IPS-18a (cell line): Measurements from ENCODE around the gene YES1.
"Not testable (repeated sequence)": the region's sequence is repeated elsewhere in the genome, so short reads cannot be mapped to it uniquely, and the experiment has no call there.

Experiments used
- H3K27ac ChIP-seq: one replicate; pipeline ENCODE4 v1.5.1; 2013; ENCODE audit warnings: low read length
- H3K27me3 ChIP-seq: one replicate; pipeline ENCODE4 v1.6.1; 2013; ENCODE audit warnings: mild to moderate bottlenecking, low read length; ENCODE audit not compliant: control insufficient read depth, insufficient read depth
- H3K36me3 ChIP-seq: one replicate; pipeline ENCODE4 v1.6.1; 2013; ENCODE audit warnings: low read depth, low read length; ENCODE audit not compliant: control insufficient read depth
- H3K4me1 ChIP-seq: one replicate; pipeline ENCODE4 v1.6.1; 2013; ENCODE audit warnings: low read depth, low read length; ENCODE audit not compliant: control insufficient read depth
- H3K4me3 ChIP-seq: one replicate; pipeline ENCODE4 v1.5.1; 2013; ENCODE audit warnings: low read length
- H3K9ac ChIP-seq: one replicate; pipeline ENCODE4 v1.6.1; 2013; ENCODE audit warnings: mild to moderate bottlenecking, low read length, moderate library complexity
- H3K9me3 ChIP-seq: one replicate; pipeline ENCODE4 v1.6.1; 2013; ENCODE audit warnings: low read depth, low read length; ENCODE audit not compliant: control insufficient read depth

Gene YES1

DNA sequence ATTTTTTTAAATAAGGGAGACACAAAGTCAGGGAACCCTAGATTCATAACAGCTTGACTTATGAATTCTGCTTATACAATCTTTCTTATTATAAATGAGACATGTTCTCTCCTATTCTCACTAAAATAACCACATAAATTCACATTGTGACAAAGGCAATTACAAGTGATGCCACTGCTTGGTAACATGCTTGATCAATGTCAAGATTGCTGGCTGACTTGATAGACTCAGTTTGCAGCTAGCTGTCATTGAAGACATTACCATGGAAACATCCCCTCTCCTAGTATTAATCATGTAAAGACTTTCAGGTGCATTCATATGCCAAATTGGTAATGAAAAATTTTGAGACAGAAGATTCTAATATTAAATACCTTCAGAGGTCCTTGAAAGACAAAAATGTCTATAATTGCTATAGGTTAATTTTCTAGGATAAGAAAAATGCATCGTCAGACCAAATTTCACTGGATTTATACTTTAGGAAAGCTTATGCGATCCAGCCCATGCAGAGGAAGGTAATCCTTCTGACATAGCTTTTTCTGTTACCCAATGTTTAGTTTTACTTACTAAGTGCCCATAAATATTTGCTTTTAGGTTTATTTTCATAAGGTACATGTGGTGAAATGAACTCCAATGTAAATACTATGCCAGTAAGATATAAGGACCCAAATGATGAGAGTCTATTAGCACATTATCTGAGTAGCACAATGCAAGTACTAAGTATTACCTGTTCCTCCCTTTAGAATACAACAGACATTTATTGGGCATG, 67.0 kb downstream of the YES1 start:
- Histone ChIP-seq H3K36me3 (peaks cover 46% of the 10 kb centered on the region), H3K4me1 (no peaks in the 10 kb centered on the region), H3K27ac (no peak overlapping the region), H3K4me3 (no peak overlapping the region), H3K9me3 (no peaks in the 10 kb centered on the region), H3K27me3 (no peaks in the 10 kb centered on the region), H3K9ac (no peak overlapping the region)

- Histone ChIP-seq H3K4me3 (no peak overlapping the region), H3K27ac (no peak overlapping the region), H3K4me1 (no peaks in the 10 kb centered on the region), H3K9ac (no peak overlapping the region), H3K27me3 (no peaks in the 10 kb centered on the region), H3K36me3 (peaks cover 53% of the 10 kb centered on the region), H3K9me3 (no peaks in the 10 kb centered on the region)
Observed at GRCh38 chr18:741931-742512, 70.0 kb downstream of the YES1 start.

DNA sequence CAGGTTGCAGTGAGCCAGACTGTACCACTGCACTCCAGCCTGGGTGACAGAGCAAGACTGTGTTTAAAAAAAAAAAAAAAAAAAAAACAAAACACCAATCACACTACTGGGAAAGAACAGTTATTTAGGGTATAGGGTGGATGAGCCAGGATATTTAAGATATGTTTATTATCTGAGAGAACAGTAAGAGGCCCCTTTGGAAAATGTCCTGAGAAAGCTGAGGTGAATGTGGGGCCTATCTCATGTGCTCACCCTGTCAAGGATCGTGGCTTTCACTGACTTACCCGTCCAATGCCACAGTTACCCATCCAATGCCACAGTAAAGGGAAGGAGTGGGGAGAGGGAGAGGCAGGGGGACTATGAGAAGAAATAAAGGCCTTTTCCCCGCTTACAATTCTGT, 79.7 kb downstream of the YES1 start:
- Histone ChIP-seq H3K27ac (no peak overlapping the region), H3K4me3 (no peak overlapping the region), H3K9me3 (no peaks in the 10 kb centered on the region), H3K36me3 (peaks cover 26% of the 10 kb centered on the region), H3K9ac (no peak overlapping the region), H3K4me1 (no peaks in the 10 kb centered on the region), H3K27me3 (no peaks in the 10 kb centered on the region)

DNA sequence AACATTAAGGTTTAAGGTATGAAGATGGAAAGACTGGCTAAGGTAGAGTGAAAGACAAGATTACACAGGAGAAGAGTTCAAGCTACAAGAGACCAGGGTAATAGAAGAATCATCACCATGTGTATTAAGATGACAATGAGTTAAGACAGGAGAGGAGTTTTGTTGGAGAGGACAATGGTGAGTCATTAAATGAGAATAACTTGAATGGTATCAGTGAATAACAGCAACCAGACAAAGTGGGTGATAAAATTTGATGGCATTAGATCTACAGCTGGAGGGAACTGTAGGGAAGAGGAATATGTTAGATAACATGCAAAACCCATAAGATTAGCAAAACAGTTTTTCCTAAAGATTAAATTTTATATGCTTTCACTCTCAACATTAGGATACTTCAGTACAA, 80.9 kb downstream of the YES1 start:
- Histone ChIP-seq H3K9me3 (no peaks in the 10 kb centered on the region), H3K36me3 (peaks cover 15% of the 10 kb centered on the region), H3K4me3 (no peak overlapping the region), H3K4me1 (no peaks in the 10 kb centered on the region), H3K9ac (no peak overlapping the region), H3K27me3 (no peaks in the 10 kb centered on the region), H3K27ac (no peak overlapping the region)

DNA sequence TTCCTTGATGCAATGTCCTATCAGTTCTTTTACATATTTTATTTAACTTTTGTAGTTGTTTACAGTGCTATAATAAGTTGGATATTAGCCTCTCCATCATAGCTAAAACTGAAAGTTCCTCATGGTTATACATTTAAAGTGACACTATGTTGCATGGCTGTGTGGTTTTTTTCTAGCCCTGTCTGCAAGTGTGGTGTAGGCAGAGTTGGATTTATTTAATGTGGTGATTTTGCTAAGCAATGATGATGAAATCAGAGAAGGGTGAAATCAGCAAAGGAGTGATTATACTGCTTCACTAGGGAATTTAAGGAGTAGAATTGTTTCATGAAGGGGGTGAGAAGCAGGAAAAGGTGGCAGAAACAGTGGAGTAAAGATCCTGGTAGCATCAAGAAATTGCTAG, 81.3 kb downstream of the YES1 start:
- H3K36me3 ChIP-seq, result peaks cover 10% of the 10 kb centered on the region

GRCh38 chr18:730120-730519, 81.9 kb downstream of the YES1 start:
- H3K36me3 ChIP-seq, result not testable (repeated sequence)

More for the DNA sequence above, 81.3 kb downstream of the YES1 start:
- Histone ChIP-seq H3K9me3 (no peaks in the 10 kb centered on the region), H3K27me3 (no peaks in the 10 kb centered on the region), H3K9ac (no peak overlapping the region), H3K4me3 (no peak overlapping the region), H3K4me1 (no peaks in the 10 kb centered on the region), H3K27ac (no peak overlapping the region)

GRCh38 chr18:725646-726045, 86.4 kb downstream of the YES1 start:
- Histone ChIP-seq H3K27ac (no peak overlapping the region), H3K4me3 (no peak overlapping the region), H3K36me3 (peaks cover 9% of the 10 kb centered on the region), H3K27me3 (no peaks in the 10 kb centered on the region), H3K4me1 (no peaks in the 10 kb centered on the region), H3K9ac (no peak overlapping the region), H3K9me3 (no peaks in the 10 kb centered on the region)

More at GRCh38 chr18:730120-730519, 81.9 kb downstream of the YES1 start:
- H3K27me3 ChIP-seq, H3K9ac ChIP-seq, H3K27ac ChIP-seq, H3K9me3 ChIP-seq, H3K4me3 ChIP-seq, H3K4me1 ChIP-seq: not testable (repeated sequence)

DNA sequence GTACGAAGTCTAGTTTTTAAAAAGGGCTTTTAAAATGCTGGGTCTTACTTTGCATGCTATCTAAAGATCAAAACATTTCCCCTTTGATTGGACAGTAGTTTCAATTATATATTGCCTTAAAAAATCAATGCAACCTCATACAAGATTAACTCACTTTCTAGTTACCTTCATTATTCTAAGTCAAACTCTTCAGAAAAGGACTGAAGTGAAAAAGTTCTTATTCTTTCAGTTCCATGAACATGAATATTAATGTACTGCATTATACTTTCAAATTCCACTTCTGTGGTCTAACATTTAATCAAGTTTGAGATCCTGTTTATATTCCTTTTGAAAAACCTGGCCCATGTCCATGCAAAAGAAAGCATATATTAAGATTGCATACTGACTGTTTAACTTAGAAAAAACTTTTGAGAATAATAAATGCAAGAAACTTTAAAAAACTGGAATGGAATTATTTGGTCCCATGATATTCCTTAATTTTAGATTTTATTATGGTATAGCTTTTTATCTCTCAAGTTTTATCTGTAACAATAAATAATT, 88.4 kb downstream of the YES1 start:
- Histone ChIP-seq H3K27me3 (no peaks in the 10 kb centered on the region), H3K4me3 (no peak overlapping the region), H3K36me3 (peaks cover 9% of the 10 kb centered on the region), H3K9ac (no peak overlapping the region), H3K9me3 (no peaks in the 10 kb centered on the region), H3K4me1 (no peaks in the 10 kb centered on the region), H3K27ac (no peak overlapping the region)

GRCh38 chr18:717003-717402, 95.0 kb downstream of the YES1 start:
- H3K27ac ChIP-seq, result no peak overlapping the region
- no peaks in the 10 kb centered on the region for H3K4me1 ChIP-seq
- H3K36me3 ChIP-seq, result no peaks in the 10 kb centered on the region
- H3K9me3 ChIP-seq, result no peaks in the 10 kb centered on the region
- H3K9ac ChIP-seq, result no peak overlapping the region
- H3K4me3 ChIP-seq, result no peak overlapping the region
- H3K27me3 ChIP-seq, result no peaks in the 10 kb centered on the region

- Histone ChIP-seq H3K4me1 (peaks cover 6% of the 10 kb centered on the region), H3K9ac (no peak overlapping the region), H3K9me3 (no peaks in the 10 kb centered on the region), H3K36me3 (no peaks in the 10 kb centered on the region), H3K4me3 (no peak overlapping the region), H3K27me3 (peaks cover 6% of the 10 kb centered on the region), H3K27ac (no peak overlapping the region)
Observed at GRCh38 chr18:715626-716025, 96.4 kb downstream of the YES1 start.

DNA sequence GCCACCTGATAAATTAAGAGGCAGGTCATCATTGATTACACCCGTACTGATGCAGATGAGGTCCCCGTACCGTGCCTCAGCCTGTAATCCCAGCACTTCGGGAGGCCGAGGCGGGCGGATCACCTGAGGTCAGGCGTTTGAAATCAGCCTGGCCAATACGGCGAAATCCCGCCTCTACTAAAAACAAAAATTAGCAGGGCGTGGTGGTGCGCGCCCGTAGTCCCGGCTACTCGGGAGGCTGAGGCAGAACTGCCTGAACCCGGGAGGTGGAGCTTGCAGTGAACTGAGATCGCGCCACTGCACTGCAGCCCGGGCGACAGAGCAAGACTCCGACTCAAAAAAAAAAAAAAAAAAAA, 98.9 kb downstream of the YES1 start:
- Histone ChIP-seq H3K36me3 (no peaks in the 10 kb centered on the region), H3K9ac (no peak overlapping the region), H3K4me3 (peak overlapping the region; percentile 13), H3K27ac (no peak overlapping the region), H3K27me3 (peaks cover 6% of the 10 kb centered on the region), H3K4me1 (peaks cover 6% of the 10 kb centered on the region), H3K9me3 (no peaks in the 10 kb centered on the region)
